Transverse colon (tissue), 4 donors: ENCODE measurements around the gene ANKLE2.

Experiments
- EP300 ChIP-seq: sonication (generic); formaldehyde crosslinking; IDR thresholded peaks from one replicate; pipeline ENCODE4 v1.6.1; 2017; ENCODE audit warnings: antibody characterized with exemption, low read depth
- POLR2A ChIP-seq: fragments of 450-650 bp; IDR thresholded peaks from one replicate; pipeline ENCODE4 v1.6.1; 2016; ENCODE audit warnings: antibody characterized with exemption, mild to moderate bottlenecking, moderate library complexity
- POLR2AphosphoS5 ChIP-seq, 3 donors: sonication (generic); formaldehyde crosslinking; IDR thresholded peaks; one replicate each; pipeline ENCODE4 v1.6.1; 2016; ENCODE audit warnings: antibody characterized with exemption in 3 of 3
- TF ChIP-seq, protein P1 (sequence below), 5 experiments: fragments of 200-600 bp in 3 of 5; fragments of 450-650 bp in 2 of 5; sonication (generic) in 3 of 5; IDR thresholded peaks; 1 replicate in 2 of 5; 2 replicates in 3 of 5; pipeline ENCODE4 v1.5.1; 2016 to 2017; ENCODE audit warnings: antibody characterized with exemption in 5 of 5, inconsistent platforms in 3 of 5, mild to moderate bottlenecking in 2 of 5, moderate library complexity in 1 of 5

GRCh38 chr12:132795847-132796246 lies 34.2 kb upstream of the ANKLE2 start:
- TF ChIP-seq, protein P1, sequence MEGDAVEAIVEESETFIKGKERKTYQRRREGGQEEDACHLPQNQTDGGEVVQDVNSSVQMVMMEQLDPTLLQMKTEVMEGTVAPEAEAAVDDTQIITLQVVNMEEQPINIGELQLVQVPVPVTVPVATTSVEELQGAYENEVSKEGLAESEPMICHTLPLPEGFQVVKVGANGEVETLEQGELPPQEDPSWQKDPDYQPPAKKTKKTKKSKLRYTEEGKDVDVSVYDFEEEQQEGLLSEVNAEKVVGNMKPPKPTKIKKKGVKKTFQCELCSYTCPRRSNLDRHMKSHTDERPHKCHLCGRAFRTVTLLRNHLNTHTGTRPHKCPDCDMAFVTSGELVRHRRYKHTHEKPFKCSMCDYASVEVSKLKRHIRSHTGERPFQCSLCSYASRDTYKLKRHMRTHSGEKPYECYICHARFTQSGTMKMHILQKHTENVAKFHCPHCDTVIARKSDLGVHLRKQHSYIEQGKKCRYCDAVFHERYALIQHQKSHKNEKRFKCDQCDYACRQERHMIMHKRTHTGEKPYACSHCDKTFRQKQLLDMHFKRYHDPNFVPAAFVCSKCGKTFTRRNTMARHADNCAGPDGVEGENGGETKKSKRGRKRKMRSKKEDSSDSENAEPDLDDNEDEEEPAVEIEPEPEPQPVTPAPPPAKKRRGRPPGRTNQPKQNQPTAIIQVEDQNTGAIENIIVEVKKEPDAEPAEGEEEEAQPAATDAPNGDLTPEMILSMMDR (IDR thresholded peaks at IDR 0.05) = no peak
- TF ChIP-seq POLR2A (no peak), POLR2AphosphoS5 (IDR thresholded peaks at IDR 0.05) (no peak), EP300 (no peak)
